ENCODE measurements around the gene PNCK. TPM values are rescaled to one million over a fixed set of nuclear protein-coding genes. Genes with fewer than 3 reads are reported as not detected.

Gene PNCK
- total RNA-seq (10 to 100 TPM in 2 of 10 donors, 1 to 10 TPM in 8; 3.6 to 15.6 (median 5.9) TPM), polyA plus RNA-seq (1 to 10 TPM; 2.0 to 5.6 TPM)
- long read RNA-seq, donor 1, partial matches to known transcripts = 0 of 5 reads
- long read RNA-seq, donor 1, other reads (novel, unspliced or antisense) = 3 of 5 reads
- long read RNA-seq, donor 2, partial matches to known transcripts = 0 of 5 reads
- long read RNA-seq, donor 2, other reads (novel, unspliced or antisense) = 4 of 5 reads
- long read RNA-seq, donor 3, partial matches to known transcripts = 1 of 5 reads
- long read RNA-seq, donor 3, other reads (novel, unspliced or antisense) = 1 of 5 reads

GRCh38 chrX:153673428-153674218 lies at the start of gene PNCK:
TSS of gene PNCK (minus strand) at chrX:153673813. CDS start at chrX:153673076, 737 bp downstream.
- 5 to 6% methylated on average over 31 to 71 of the region's 98 CpGs for WGBS, 2 donors
- peaks cover 0 to 61% (median 6%) of the 10 kb centered on the region in 7 donors for H3K27me3 ChIP-seq
- H3K9me3 ChIP-seq = no peaks in the 10 kb centered on the region
- H3K4me3 ChIP-seq = no peak within 1 kb of the TSS
- no peaks in the 10 kb centered on the region for H3K36me3 ChIP-seq
- DNase-seq (no peak), ATAC-seq (peak in 2 of 8 donors; percentile 19 to 33)
- H3K27ac ChIP-seq = no peak within 1 kb of the TSS
- intact Hi-C loops (cut with DNase I) = loop anchor here in 1 of 10 donors (5.0 kb wide), 1 partner anchor 131 kb away; no protein-coding TSS in a partner anchor
- TF ChIP-seq CTCF (IDR thresholded peaks at IDR 0.05) = no peak
- no peaks in the 10 kb centered on the region for H3K4me1 ChIP-seq

- Histone ChIP-seq H3K27me3 (peaks cover 0 to 10% (median 0%) of the 10 kb centered on the region in 7 donors), H3K9me3 (no peaks in the 10 kb centered on the region), H3K27ac (peak overlapping the region in 9 of 10 donors; percentile 81 to 94 (median 92)), H3K4me3 (peak overlapping the region in 9 of 10 donors; percentile 52 to 84 (median 76)), H3K4me1 (peaks cover 0 to 46% (median 39%) of the 10 kb centered on the region in 9 donors), H3K36me3 (peaks cover 0 to 46% (median 0%) of the 10 kb centered on the region in 9 donors)
- ATAC-seq = no peak
- DNase-seq = no peak
- intact Hi-C loops (cut with DNase I) = no loop called here
- TF ChIP-seq CTCF (IDR thresholded peaks at IDR 0.05) = no peak
- 45 to 46% methylated on average over 12 of the region's 12 CpGs for WGBS, 2 donors
Measured at GRCh38 chrX:153722704-153723350, 49.2 kb upstream of the PNCK start.

DNA sequence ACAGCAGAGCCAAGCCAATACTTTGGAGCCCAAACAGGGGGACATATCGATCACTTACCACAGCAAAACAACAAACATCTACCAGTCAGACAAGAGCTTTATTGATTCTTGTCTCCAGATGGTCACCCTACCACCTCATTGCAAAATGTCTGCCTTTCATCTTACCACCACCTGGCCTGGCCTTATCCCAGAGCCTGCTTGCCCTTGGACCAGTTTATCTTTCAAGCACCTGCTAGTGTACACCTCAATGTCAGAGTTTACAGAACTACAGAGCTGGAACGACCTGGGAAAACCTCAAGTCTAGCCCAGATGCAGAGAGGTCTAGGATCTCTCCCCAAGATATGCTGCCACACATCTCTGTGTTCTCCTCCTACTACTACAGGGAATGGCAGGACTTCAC lies 46.1 kb upstream of the PNCK start:
- WGBS, 2 donors = 93% methylated on average over 2 of the region's 2 CpGs
- DNase-seq (no peak), ATAC-seq (no peak)
- Histone ChIP-seq H3K27me3 (peaks cover 0 to 10% (median 0%) of the 10 kb centered on the region in 7 donors), H3K9me3 (no peaks in the 10 kb centered on the region), H3K27ac (no peak overlapping the region), H3K4me1 (peaks cover 0 to 15% (median 9%) of the 10 kb centered on the region in 9 donors), H3K4me3 (no peak overlapping the region), H3K36me3 (peaks cover 0 to 76% (median 7%) of the 10 kb centered on the region in 9 donors)
- intact Hi-C loops (cut with DNase I) = no loop called here
- no peak for TF ChIP-seq CTCF (IDR thresholded peaks at IDR 0.05)

DNA sequence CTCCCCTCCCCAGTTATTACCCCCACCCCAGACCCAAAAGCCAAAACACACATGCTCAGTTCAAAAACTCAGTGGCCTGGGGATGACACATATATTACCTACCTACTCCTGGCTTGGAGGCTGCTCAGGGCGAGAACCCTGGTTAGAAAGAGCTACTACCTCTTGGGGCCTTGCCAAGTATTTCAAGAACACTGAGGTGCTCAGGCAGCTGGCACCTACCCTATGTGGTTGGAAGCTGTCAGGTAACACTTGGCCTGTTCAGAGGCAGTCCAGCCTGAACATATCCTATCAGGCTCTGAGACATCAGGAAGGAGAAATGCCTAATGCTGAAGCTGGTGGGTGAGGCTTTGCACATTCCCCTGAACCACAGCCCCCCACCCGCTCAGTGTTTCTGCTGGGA lies 45.6 kb upstream of the PNCK start:
- no peak for TF ChIP-seq CTCF (IDR thresholded peaks at IDR 0.05)
- 67 to 69% methylated on average over 2 of the region's 2 CpGs for WGBS, 2 donors
- no peak overlapping the region for H3K4me3 ChIP-seq
- no peak overlapping the region for H3K27ac ChIP-seq
- DNase-seq = no peak
- intact Hi-C loops (cut with DNase I) = no loop called here
- H3K9me3 ChIP-seq = no peaks in the 10 kb centered on the region
- H3K4me1 ChIP-seq = peaks cover 0 to 15% (median 9%) of the 10 kb centered on the region in 9 donors
- no peak for ATAC-seq
- H3K36me3 ChIP-seq = peaks cover 0 to 81% (median 8%) of the 10 kb centered on the region in 9 donors
- H3K27me3 ChIP-seq = peaks cover 0 to 10% (median 0%) of the 10 kb centered on the region in 7 donors

Data from heart right ventricle (tissue), 16 donors.